NCI-H82 treated with DMSO at 0.1 percent for 48 hours (cell line): ENCODE results near the gene ENPP1.
"Not testable (repeated sequence)": the region's sequence is repeated elsewhere in the genome, so short reads cannot be mapped to it uniquely, and the experiment has no call there.

Experiments
- DNase-seq: peaks from one replicate; lab custom pipeline; 2025; ENCODE audit not compliant: unreplicated experiment; lab: John Stamatoyannopoulos, UW

The ENPP1 gene

GRCh38 chr6:131868836-131869235 is 61.0 kb downstream of the ENPP1 start:
- DNase-seq: no peak

GRCh38 chr6:131875647-131876046 is 67.8 kb downstream of the ENPP1 start:
- no peak for DNase-seq

DNA sequence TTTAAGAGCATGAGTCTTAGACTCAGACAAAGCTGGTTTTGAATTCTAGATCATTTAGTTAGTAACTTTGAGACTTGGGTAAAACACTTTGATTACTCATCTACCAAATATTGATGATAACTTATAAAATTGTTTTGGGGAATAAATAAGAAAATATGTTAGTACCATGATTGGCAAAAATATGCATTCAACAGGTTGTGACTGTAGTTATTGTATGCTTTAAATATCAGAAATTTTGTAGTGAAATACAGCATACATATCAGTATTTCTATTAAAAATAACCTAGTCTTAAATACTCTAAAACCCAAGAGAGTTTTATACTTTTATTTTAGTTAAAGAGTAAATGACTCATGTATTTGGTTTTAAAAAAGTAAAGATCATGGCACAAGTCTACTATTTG is 68.7 kb downstream of the ENPP1 start:
- DNase-seq: no peak

- no peak for DNase-seq
These were observed 70.4 kb downstream of the ENPP1 start for GRCh38 chr6:131877999-131878789.

- no peak for DNase-seq
These were observed 75.2 kb downstream of the ENPP1 start for GRCh38 chr6:131883016-131883415.

GRCh38 chr6:131885237-131885636 is 77.4 kb downstream of the ENPP1 start:
- no peak for DNase-seq

GRCh38 chr6:131886517-131886916 is 78.7 kb downstream of the ENPP1 start:
- no peak for DNase-seq

GRCh38 chr6:131890091-131890490 is 82.3 kb downstream of the ENPP1 start:
- no peak for DNase-seq

DNA sequence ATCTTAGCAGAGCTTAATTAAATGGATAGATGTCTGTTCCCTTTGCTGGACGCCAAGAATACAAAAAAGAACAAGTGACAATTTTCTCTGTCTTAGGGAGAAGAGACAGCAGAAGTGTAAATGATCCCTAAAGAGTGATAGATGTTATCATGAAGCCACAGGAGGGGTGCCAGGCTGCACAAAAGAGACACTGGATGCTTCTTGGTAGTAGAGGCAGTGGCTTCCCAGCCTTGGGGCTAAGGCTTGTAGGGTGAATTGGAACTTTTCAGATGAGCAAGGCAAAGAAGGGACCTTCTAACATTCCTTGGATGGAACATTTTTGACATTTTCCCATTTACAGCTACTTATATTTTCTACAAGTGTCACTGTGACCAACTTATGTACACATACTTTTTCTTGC is 85.4 kb downstream of the ENPP1 start:
- DNase-seq: no peak

GRCh38 chr6:131894493-131895424 is 86.9 kb downstream of the ENPP1 start:
- no peak for DNase-seq

DNA sequence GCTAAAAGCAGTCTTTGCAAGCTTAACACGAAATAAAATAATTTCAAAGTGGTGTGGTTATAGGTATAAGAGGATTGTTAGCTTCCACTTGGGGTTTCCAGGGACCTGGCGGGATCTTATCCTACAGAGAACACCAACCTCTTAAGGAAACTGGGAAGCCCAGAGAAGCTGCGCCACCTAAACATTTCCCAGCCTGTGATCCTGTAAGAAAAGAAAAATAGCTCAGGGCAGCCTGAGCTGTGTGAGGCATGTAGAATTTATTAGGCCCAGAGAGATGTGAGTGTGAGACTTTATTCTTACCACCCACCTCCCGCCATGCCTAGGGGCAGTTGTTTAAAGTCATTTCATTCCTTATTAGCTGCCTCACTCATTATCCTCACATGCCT is 89.2 kb downstream of the ENPP1 start:
- DNase-seq: no peak

GRCh38 chr6:131897621-131898020 is 89.8 kb downstream of the ENPP1 start:
- DNase-seq: no peak

GRCh38 chr6:131898718-131899117 is 90.9 kb downstream of the ENPP1 start:
- DNase-seq: no peak

DNA sequence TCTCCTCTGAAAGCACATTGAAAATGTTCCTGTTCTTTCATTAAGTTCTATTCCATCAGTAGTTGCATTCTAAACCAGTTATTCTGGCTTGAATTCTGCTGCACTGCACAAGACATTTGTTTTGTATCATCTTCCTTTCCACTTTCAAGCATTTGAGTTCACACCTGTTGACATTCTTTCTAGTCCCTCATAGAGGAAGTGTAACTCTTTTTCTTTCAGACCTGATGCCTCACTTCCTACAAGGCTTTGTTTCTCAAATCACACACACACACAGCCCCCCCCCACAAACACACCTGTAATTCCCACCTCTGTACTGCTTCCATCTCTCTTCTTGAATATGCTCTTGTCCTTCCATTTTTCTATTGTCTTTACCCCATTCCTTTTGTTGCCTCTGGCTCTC is 92.4 kb downstream of the ENPP1 start:
- DNase-seq: no peak

DNA sequence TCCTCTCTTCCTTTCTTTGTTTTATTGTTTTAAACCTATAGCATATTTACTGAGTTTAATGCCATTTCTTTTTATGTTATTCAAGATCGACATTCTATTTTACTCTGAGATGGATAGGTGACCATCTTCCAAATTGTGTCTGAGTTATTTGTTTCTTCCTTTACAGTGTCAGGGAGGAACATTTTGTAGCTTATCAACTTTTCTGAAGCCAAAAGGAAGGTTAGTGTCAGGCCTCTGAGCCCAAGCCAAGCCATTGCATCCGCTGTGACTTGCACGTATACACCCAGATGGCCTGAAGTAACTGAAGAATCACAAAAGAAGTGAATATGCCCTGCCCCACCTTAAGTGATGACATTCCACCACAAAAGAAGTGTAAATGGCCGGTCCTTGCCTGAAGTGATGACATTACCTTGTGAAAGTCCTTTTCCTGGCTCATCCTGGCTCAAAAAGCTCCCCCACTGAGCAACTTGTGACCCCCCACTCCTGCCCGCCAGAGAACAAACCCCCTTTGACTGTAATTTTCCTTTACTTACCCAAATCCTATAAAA is 93.6 kb downstream of the ENPP1 start:
- not testable (repeated sequence) for DNase-seq

- DNase-seq: not testable (repeated sequence)
These were observed 95.9 kb downstream of the ENPP1 start for GRCh38 chr6:131903734-131904133.

DNA sequence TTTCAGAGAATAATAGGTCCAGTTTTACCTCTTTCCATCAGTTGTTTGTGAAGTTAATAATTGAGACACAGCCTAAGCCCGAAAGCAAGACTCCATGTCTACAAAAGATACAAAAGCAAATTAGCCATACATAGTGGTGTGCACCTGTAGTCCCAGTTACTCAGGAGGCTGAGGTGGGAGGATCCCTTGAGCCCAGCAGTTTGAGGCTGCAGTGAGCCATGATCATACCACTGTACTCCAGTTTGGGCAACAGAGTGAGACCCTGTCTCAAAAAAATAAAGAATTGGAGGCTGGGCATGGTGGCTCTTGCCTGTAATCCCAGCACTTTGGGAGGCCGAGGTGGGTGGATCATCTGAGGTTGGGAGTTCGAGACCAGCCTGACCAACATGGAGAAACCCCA is 101.0 kb downstream of the ENPP1 start:
- not testable (repeated sequence) for DNase-seq

- peak; percentile 11 for DNase-seq
These were observed 101.8 kb downstream of the ENPP1 start for GRCh38 chr6:131909408-131910218.

DNA sequence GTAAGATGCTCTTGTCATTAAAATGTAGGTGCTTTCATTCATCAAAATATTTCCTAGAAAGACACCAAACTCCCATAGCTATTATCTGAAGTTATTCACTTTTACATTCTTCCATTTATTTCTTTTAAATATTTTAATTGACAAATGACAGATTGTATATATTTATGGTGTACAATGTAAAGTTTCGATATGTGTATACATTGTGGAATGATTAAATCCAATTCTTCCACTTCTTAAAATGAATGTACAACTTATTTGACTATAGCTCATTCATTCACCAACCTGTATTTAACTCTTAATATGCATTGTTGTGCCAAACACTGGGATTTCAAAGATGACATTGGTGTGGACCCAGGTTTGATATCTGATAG is 102.4 kb downstream of the ENPP1 start:
- no peak for DNase-seq

DNA sequence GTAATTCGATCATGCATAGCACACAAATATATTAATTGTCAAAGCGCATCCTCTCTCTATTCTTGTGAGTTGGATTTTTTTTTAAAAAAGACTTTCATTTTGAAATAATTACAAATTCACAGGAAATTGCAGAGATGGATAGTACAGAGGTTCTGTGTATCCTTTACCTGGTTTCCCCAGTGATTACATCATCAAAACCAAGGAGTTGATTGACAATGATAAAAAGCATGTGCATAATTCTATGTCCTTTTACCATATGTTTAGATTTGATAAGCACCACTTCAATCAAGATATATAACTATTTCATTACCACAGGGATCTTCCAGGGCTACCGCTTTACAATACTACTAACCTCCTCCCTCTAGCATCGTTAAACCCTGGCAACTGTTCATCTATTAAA is 103.1 kb downstream of the ENPP1 start:
- no peak for DNase-seq

GRCh38 chr6:131911951-131912350 is 104.1 kb downstream of the ENPP1 start:
- no peak for DNase-seq
